ENCODE measurements around the gene TAS2R14. TPM values are rescaled to one million over a fixed set of nuclear protein-coding genes. Genes with fewer than 3 reads are reported as not detected.

TAS2R14 gene
- total RNA-seq, 2 experiments from 2014 or later = 2.4 to 2.9 TPM

DNA sequence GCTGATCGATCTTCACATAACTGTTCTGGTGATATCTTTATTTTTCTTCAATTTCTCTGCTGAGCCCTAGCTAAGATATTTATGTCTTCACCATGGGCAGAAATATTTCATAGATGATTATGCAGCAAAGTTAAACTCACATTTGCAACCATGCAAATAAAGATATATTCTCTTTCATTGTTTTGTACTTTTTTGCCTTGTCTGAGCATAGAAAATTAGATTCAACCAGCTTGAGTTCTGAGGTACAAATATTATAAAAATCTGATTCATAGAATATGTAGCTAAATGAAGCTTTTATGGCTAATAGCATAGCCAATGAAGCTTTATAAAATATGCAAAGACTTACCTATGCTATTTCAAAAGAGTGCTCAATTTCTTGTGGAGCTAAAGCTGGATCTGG lies 29.6 kb downstream of the TAS2R14 start, which contains the start of gene TAS2R13:
Gene TAS2R13, minus strand, starts transcription at position 101 of the 400 bp plus-strand sequence. CDS start 264 bp downstream, outside the sequence.
- BruUV-seq (replicated peaks) = no TSS peak
- no peaks in the 10 kb centered on the region for H3K79me2 ChIP-seq (ENCODE audit: insufficient read depth, low read depth, low read length)
- H3K4me3 ChIP-seq (ENCODE audit: low read depth, low read length, poor library complexity, severe bottlenecking) = no peak within 1 kb of the TSS
- intact Hi-C loops (cut with micrococcal nuclease; ENCODE audit: unreplicated experiment) = no loop called here
- DNase-seq (ENCODE audit: low spot score) = no peak
- H3K36me3 ChIP-seq (ENCODE audit: insufficient read depth, low read length) = no peaks in the 10 kb centered on the region
- no peaks in the 10 kb centered on the region for H3K9me2 ChIP-seq (ENCODE audit: insufficient read depth, low read length)
- no peaks in the 10 kb centered on the region for H4K20me1 ChIP-seq (ENCODE audit: insufficient read depth, low read length)
- no peak within 1 kb of the TSS for H3K27ac ChIP-seq (ENCODE audit: low read depth, low read length, poor library complexity, severe bottlenecking)
- ChIA-PET CTCF (ENCODE audit: unreplicated experiment) (no interaction called here), POLR2A (no interaction called here)
- H2AFZ ChIP-seq (ENCODE audit: low read length) = no peak within 1 kb of the TSS
- H3K4me1 ChIP-seq (ENCODE audit: insufficient read depth, low read length, poor library complexity, severe bottlenecking) = no peaks in the 10 kb centered on the region
- H3K9me3 ChIP-seq (ENCODE audit: low read length) = no peaks in the 10 kb centered on the region
- no peak within 1 kb of the TSS for H3K4me2 ChIP-seq (ENCODE audit: low read length)
- TF ChIP-seq, protein P1, sequence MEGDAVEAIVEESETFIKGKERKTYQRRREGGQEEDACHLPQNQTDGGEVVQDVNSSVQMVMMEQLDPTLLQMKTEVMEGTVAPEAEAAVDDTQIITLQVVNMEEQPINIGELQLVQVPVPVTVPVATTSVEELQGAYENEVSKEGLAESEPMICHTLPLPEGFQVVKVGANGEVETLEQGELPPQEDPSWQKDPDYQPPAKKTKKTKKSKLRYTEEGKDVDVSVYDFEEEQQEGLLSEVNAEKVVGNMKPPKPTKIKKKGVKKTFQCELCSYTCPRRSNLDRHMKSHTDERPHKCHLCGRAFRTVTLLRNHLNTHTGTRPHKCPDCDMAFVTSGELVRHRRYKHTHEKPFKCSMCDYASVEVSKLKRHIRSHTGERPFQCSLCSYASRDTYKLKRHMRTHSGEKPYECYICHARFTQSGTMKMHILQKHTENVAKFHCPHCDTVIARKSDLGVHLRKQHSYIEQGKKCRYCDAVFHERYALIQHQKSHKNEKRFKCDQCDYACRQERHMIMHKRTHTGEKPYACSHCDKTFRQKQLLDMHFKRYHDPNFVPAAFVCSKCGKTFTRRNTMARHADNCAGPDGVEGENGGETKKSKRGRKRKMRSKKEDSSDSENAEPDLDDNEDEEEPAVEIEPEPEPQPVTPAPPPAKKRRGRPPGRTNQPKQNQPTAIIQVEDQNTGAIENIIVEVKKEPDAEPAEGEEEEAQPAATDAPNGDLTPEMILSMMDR (conservative IDR thresholded peaks at IDR 0.05; ENCODE audit: low read length) = no peak
- no peak for TF ChIP-seq EZH2phosphoT487 (IDR thresholded peaks at IDR 0.05; ENCODE audit: borderline replicate concordance, low read depth, low read length)

DNA sequence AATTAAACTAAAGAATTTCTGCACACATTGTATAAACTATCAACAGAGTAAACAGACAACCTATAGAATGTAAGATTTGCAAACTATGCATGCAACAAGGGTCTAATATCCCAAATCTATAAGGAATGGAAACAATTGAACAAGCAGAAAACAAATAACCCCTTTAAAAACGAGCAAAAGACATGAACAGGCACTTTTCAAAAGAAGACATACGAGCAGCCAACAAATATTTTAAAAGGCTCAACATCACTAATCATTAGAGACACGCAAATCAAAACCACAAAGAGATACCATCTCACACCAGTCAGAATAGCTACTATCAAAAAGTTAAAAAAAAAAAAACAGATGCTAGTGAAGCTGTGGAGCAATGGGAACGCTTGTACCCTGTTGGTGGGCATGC lies 34.4 kb downstream of the TAS2R14 start:
- no peak overlapping the region for H3K4me2 ChIP-seq (ENCODE audit: low read length)
- no peak overlapping the region for H3K27ac ChIP-seq (ENCODE audit: low read depth, low read length, poor library complexity, severe bottlenecking)
- TF ChIP-seq EZH2phosphoT487 (IDR thresholded peaks at IDR 0.05; ENCODE audit: borderline replicate concordance, low read depth, low read length) = no peak
- TF ChIP-seq, protein P1 (conservative IDR thresholded peaks at IDR 0.05; ENCODE audit: low read length) = no peak
- no peaks in the 10 kb centered on the region for H3K36me3 ChIP-seq (ENCODE audit: insufficient read depth, low read length)
- H3K9me3 ChIP-seq (ENCODE audit: low read length) = no peaks in the 10 kb centered on the region
- intact Hi-C loops (cut with micrococcal nuclease; ENCODE audit: unreplicated experiment) = no loop called here
- H4K20me1 ChIP-seq (ENCODE audit: insufficient read depth, low read length) = no peaks in the 10 kb centered on the region
- CTCF ChIA-PET (ENCODE audit: unreplicated experiment) = no interaction called here
- no peak overlapping the region for H2AFZ ChIP-seq (ENCODE audit: low read length)
- no peaks in the 10 kb centered on the region for H3K9me2 ChIP-seq (ENCODE audit: insufficient read depth, low read length)
- POLR2A ChIA-PET = no interaction called here
- H3K4me1 ChIP-seq (ENCODE audit: insufficient read depth, low read length, poor library complexity, severe bottlenecking) = no peaks in the 10 kb centered on the region
- no peak for DNase-seq (ENCODE audit: low spot score)
- H3K4me3 ChIP-seq (ENCODE audit: low read depth, low read length, poor library complexity, severe bottlenecking) = no peak overlapping the region
- no TSS peak for BruUV-seq (replicated peaks)
- no peaks in the 10 kb centered on the region for H3K79me2 ChIP-seq (ENCODE audit: insufficient read depth, low read depth, low read length)

DNA sequence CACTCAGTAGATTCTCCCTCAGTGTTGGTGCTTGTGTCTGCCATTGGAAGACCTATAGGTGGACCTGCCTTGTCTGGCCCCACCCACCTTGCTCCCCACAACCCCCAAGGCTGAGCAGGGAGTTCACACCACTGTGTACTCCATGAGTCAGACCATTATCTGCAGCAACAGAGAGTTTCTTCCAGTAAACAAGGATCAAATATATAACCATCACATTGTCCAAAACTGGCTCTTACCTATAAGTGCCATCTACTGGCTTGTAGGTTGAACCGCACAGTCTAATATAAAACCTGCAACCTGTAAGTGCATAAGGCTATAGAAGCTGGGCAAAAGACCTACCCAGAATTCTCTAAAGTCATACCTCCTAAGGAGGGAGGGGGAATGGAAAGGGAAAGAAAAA lies 37.6 kb downstream of the TAS2R14 start:
- TF ChIP-seq, protein P1 (conservative IDR thresholded peaks at IDR 0.05; ENCODE audit: low read length) = peak; percentile 47
- no peak for TF ChIP-seq EZH2phosphoT487 (IDR thresholded peaks at IDR 0.05; ENCODE audit: borderline replicate concordance, low read depth, low read length)
- H3K27ac ChIP-seq (ENCODE audit: low read depth, low read length, poor library complexity, severe bottlenecking) = no peak overlapping the region

More for the DNA sequence above, 37.6 kb downstream of the TAS2R14 start:
- Histone ChIP-seq H3K9me3 (ENCODE audit: low read length) (no peaks in the 10 kb centered on the region), H4K20me1 (ENCODE audit: insufficient read depth, low read length) (no peaks in the 10 kb centered on the region), H3K9me2 (ENCODE audit: insufficient read depth, low read length) (no peaks in the 10 kb centered on the region), H3K4me2 (ENCODE audit: low read length) (no peak overlapping the region), H3K36me3 (ENCODE audit: insufficient read depth, low read length) (no peaks in the 10 kb centered on the region), H3K79me2 (ENCODE audit: insufficient read depth, low read depth, low read length) (no peaks in the 10 kb centered on the region), H3K4me3 (ENCODE audit: low read depth, low read length, poor library complexity, severe bottlenecking) (no peak overlapping the region), H2AFZ (ENCODE audit: low read length) (no peak overlapping the region), H3K4me1 (ENCODE audit: insufficient read depth, low read length, poor library complexity, severe bottlenecking) (no peaks in the 10 kb centered on the region)
- CTCF ChIA-PET (ENCODE audit: unreplicated experiment) = no interaction called here
- BruUV-seq (replicated peaks) = no TSS peak
- intact Hi-C loops (cut with micrococcal nuclease; ENCODE audit: unreplicated experiment) = no loop called here
- POLR2A ChIA-PET = no interaction called here
- DNase-seq (ENCODE audit: low spot score) = no peak
